HepG2 (cell line): ENCODE results near the gene UBA6.

Source experiments
- CBX1 ChIP-seq: IDR thresholded peaks from one replicate; pipeline ENCODE4 v1.6.1; 2016; ENCODE audit warnings: antibody characterized with exemption, low read depth
- CEBPB ChIP-seq: IDR thresholded peaks from 2 replicates; pipeline ENCODE4 v1.6.1; 2011; ENCODE audit warnings: low read depth, low read length, improper control_type of control experiment, borderline replicate concordance
- KDM1A ChIP-seq: IDR thresholded peaks from 2 replicates; pipeline ENCODE4 v1.6.1; 2016; ENCODE audit warnings: missing compliant biosample characterization
- KMT2B ChIP-seq: IDR thresholded peaks from 2 replicates; pipeline ENCODE4 v1.6.1; 2016; ENCODE audit warnings: missing genetic modification reagents, missing compliant biosample characterization
- POLR2AphosphoS5 ChIP-seq: IDR thresholded peaks from 2 replicates; pipeline ENCODE4 v1.6.1; 2012; ENCODE audit warnings: low read depth, low read length
- RAD21 ChIP-seq: fragments of 450-650 bp; formaldehyde crosslinking; IDR thresholded peaks from 2 replicates; pipeline ENCODE4 v1.5.0; 2020; ENCODE audit warnings: mild to moderate bottlenecking
- TCF7 ChIP-seq: sonication (generic); IDR thresholded peaks from 2 replicates; pipeline ENCODE4 v1.6.1; 2016; ENCODE audit warnings: antibody characterized with exemption, low read depth
- TF ChIP-seq, protein P1 (sequence below): sonication (generic); formaldehyde crosslinking; IDR thresholded peaks from 2 replicates; pipeline ENCODE4 v1.4.0; 2020; ENCODE audit warnings: missing genetic modification reagents
- TF ChIP-seq, protein P2 (sequence below): IDR thresholded peaks from 2 replicates; pipeline ENCODE4 v1.6.1; 2016; ENCODE audit warnings: mild to moderate bottlenecking
- TF ChIP-seq, protein P3 (sequence below): sonication (generic); formaldehyde crosslinking; IDR thresholded peaks from 2 replicates; pipeline ENCODE4 v1.5.1; 2020; ENCODE audit warnings: mild to moderate bottlenecking, missing genetic modification reagents
- TF ChIP-seq, protein P4 (sequence below): sonication (generic); formaldehyde crosslinking; IDR thresholded peaks from 2 replicates; pipeline ENCODE4 v1.5.0; 2020; ENCODE audit warnings: mild to moderate bottlenecking, missing genetic modification reagents, moderate library complexity

GRCh38 chr4:67651536-67651935 is 49.4 kb downstream of the UBA6 start:
- TF ChIP-seq KMT2B (no peak), TCF7 (no peak), KDM1A (CRISPR knock-in tag) (no peak), CEBPB (no peak), CBX1 (no peak), RAD21 (CRISPR knock-in tag) (no peak), POLR2AphosphoS5 (no peak)
- TF ChIP-seq, protein P1, sequence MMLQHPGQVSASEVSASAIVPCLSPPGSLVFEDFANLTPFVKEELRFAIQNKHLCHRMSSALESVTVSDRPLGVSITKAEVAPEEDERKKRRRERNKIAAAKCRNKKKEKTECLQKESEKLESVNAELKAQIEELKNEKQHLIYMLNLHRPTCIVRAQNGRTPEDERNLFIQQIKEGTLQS (CRISPR knock-in tag) = no peak
- TF ChIP-seq, protein P2, sequence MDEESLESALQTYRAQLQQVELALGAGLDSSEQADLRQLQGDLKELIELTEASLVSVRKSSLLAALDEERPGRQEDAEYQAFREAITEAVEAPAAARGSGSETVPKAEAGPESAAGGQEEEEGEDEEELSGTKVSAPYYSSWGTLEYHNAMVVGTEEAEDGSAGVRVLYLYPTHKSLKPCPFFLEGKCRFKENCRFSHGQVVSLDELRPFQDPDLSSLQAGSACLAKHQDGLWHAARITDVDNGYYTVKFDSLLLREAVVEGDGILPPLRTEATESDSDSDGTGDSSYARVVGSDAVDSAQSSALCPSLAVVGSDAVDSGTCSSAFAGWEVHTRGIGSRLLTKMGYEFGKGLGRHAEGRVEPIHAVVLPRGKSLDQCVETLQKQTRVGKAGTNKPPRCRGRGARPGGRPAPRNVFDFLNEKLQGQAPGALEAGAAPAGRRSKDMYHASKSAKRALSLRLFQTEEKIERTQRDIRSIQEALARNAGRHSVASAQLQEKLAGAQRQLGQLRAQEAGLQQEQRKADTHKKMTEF (CRISPR knock-in tag) = no peak
- TF ChIP-seq, protein P3, sequence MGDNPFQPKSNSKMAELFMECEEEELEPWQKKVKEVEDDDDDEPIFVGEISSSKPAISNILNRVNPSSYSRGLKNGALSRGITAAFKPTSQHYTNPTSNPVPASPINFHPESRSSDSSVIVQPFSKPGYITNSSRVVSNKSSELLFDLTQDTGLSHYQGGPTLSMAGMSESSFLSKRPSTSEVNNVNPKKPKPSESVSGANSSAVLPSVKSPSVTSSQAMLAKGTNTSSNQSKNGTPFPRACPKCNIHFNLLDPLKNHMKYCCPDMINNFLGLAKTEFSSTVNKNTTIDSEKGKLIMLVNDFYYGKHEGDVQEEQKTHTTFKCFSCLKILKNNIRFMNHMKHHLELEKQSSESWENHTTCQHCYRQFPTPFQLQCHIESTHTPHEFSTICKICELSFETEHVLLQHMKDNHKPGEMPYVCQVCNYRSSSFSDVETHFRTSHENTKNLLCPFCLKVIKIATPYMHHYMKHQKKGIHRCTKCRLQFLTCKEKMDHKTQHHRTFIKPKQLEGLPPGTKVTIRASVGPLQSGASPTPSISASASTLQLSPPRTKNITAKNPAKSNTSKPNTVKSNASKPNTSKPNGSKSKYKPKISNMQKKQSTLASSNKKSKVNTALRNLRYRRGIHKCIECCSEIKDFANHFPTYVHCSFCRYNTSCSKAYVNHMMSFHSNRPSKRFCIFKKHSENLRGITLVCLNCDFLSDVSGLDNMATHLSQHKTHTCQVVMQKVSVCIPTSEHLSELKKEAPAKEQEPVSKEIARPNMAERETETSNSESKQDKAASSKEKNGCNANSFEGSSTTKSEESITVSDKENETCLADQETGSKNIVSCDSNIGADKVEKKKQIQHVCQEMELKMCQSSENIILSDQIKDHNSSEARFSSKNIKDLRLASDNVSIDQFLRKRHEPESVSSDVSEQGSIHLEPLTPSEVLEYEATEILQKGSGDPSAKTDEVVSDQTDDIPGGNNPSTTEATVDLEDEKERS (CRISPR knock-in tag) = no peak
- TF ChIP-seq, protein P4, sequence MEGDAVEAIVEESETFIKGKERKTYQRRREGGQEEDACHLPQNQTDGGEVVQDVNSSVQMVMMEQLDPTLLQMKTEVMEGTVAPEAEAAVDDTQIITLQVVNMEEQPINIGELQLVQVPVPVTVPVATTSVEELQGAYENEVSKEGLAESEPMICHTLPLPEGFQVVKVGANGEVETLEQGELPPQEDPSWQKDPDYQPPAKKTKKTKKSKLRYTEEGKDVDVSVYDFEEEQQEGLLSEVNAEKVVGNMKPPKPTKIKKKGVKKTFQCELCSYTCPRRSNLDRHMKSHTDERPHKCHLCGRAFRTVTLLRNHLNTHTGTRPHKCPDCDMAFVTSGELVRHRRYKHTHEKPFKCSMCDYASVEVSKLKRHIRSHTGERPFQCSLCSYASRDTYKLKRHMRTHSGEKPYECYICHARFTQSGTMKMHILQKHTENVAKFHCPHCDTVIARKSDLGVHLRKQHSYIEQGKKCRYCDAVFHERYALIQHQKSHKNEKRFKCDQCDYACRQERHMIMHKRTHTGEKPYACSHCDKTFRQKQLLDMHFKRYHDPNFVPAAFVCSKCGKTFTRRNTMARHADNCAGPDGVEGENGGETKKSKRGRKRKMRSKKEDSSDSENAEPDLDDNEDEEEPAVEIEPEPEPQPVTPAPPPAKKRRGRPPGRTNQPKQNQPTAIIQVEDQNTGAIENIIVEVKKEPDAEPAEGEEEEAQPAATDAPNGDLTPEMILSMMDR = no peak
